M059J (cell line): ENCODE results near the gene CAMK2B. TPM values are rescaled to one million over a fixed set of nuclear protein-coding genes. Genes with fewer than 3 reads are reported as not detected.

ENCODE experiments used
- DNase-seq: peaks from one replicate; pipeline ENCODE4 v3.0.0-alpha.2; 2012; ENCODE audit warnings: low read depth
- total RNA-seq: library from RNA; depleted of rRNA; stranded (reverse); fragments of >200 nt; shearing (Covaris generic); gene quantifications from 2 replicates; pipeline ENCODE4 v1.2.3, GENCODE V29; 2014

Gene CAMK2B
- total RNA-seq, 1 experiment from 2014 or later = 0.49 TPM

- no peak for DNase-seq
Measured at GRCh38 chr7:44287488-44288380, 37.7 kb downstream of the CAMK2B start.

GRCh38 chr7:44286618-44287487 is 38.5 kb downstream of the CAMK2B start:
- DNase-seq = no peak

- DNase-seq = peak; percentile 25
Measured at GRCh38 chr7:44286182-44286617, 39.2 kb downstream of the CAMK2B start.

DNA sequence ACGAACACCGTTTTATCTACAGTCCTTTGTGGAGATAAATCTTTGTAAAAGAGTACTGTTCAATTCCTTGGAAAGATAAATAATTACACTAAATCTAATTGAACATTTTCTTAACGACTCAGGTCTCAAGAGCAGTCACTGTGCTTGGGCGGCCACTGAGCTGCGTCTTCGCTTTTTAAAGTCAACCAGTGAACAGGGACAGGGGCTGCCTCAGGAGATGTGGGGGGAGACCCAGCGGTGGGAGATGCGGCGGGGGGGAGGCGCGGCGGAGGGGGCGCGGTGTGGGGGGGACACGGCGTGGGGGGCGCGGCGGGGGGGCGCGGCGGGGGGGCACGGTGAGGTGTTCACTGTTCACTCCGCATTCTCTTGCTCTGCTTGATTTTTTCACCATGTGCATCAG is 39.8 kb downstream of the CAMK2B start:
- no peak for DNase-seq

- DNase-seq = no peak
Measured at GRCh38 chr7:44284881-44285541, 40.4 kb downstream of the CAMK2B start.

GRCh38 chr7:44284216-44284615 is 41.2 kb downstream of the CAMK2B start:
- DNase-seq = peak; percentile 35

GRCh38 chr7:44283381-44284211 is 41.8 kb downstream of the CAMK2B start:
- no peak for DNase-seq

- no peak for DNase-seq
Measured at GRCh38 chr7:44282601-44283171, 42.7 kb downstream of the CAMK2B start.

GRCh38 chr7:44281811-44282600 is 43.4 kb downstream of the CAMK2B start:
- DNase-seq = no peak

DNA sequence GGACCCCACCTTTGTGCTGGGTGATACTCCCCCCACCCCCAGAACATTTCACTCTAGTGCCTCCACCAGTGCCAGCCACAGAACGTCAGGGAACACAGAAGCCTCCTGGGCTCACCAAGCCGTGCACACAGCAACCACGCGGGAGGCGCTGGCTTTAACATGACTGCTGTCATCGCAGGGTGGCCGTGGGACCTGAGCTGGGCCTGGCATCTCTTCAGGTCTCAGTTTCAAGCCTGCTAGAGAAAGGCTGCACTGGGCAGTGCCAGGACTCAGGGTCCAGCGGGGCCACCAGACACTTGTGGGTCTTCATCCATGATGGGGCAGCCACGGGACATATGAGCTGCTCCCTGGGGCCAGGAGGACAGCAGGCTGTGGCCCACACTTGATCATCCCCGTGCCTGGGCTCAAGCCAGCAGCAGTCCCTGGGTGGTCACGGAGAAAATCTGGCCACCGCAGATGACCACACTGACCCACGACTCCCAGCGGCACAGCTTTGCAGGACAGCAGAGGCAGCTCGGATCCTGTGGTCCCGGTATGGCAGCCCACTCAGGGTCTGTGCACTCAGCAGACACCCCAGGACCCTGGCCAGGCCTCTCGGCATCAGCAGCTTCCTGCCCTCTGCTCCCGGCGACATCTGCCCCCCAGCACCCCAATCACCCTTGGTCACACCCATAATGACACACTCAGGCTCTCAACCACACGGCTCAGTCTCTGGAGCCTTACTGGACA is 44.2 kb downstream of the CAMK2B start:
- peak; percentile 54 for DNase-seq

GRCh38 chr7:44280636-44280992 is 44.8 kb downstream of the CAMK2B start:
- DNase-seq = no peak

GRCh38 chr7:44279731-44280505 is 45.5 kb downstream of the CAMK2B start:
- DNase-seq = no peak

- DNase-seq = no peak
Measured at GRCh38 chr7:44279286-44279685, 46.1 kb downstream of the CAMK2B start.

GRCh38 chr7:44278451-44279161 is 46.8 kb downstream of the CAMK2B start:
- DNase-seq = no peak

DNA sequence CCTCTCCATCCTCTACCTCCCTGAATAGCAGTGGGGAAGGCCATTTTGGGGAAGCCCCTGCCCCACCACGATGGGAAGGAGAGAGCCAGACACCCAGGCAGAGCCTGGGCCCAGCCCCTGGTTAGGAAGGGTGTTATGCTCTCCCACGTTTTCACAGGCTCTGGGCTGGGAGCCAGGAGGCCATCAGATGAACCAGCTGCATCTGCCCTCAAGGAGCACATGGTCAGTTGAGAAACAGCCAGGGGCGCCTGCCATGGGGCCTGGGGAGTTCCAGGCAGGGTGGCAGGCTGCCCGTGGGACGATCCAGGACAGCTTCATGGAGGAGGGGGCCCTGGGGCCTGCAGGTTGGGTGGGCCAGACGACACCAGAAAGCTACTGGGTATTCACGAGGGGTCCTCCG is 47.5 kb downstream of the CAMK2B start:
- DNase-seq = peak; percentile 29

GRCh38 chr7:44277391-44277790 is 48.0 kb downstream of the CAMK2B start:
- no peak for DNase-seq

DNA sequence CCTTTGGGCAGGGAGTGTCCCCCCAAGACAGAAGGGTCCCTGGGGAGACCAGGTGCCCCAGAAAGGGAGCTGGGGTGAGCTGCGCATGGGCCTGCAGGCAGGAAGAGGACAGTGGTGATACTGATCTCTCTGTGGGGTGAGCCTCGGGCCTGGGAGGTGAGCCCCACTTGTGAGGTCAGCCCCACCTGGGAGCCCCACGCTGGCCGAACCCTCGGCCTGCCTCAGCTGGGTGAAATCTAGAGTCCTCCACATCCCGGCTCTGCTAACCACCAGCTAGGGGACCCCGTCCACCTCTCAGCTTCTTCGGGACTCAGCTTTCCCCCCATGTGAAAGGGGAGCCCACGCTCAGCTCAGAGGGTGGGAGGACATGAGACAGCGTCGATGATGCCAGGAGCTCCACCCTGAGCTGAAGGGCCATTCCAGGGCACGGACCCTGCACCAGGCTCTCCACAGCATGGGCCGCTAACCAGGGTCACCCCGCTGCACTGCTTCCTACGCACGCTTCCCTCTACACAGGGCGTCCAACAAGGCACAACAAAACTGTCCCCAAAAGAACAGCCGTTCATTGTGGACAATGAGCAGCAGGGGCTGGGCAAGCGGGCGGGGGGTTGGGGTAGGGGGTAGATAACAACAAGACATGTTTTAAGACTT is 48.7 kb downstream of the CAMK2B start:
- DNase-seq = no peak
